DND-41 (cell line): Measurements from ENCODE around the gene NBAS.
"Not testable (repeated sequence)": the region's sequence is repeated elsewhere in the genome, so short reads cannot be mapped to it uniquely, and the experiment has no call there.

Experiments used
- ATAC-seq: fragments of 200-7000 bp; cut with Tn5 transposase; 3 replicates; pipeline ENCODE4 v1.9.1; 2021; ENCODE audit warnings: low read depth; ENCODE audit not compliant: insufficient read depth
- DNase-seq: peaks from one replicate; pipeline ENCODE4 v3.0.0-alpha.2; 2020
- H2AFZ ChIP-seq: 2 replicates; pipeline ENCODE4 v1.6.0; 2012; ENCODE audit warnings: low read depth, low read length
- H3K27ac ChIP-seq: 2 replicates; pipeline ENCODE4 v1.5.1; 2012; ENCODE audit warnings: low read length, inconsistent platforms
- H3K27me3 ChIP-seq: fragments of 200-600 bp; sonication (generic); 2 replicates; pipeline ENCODE4 v1.6.0; 2012; ENCODE audit warnings: low read length, mild to moderate bottlenecking, inconsistent platforms; ENCODE audit not compliant: insufficient read depth, poor library complexity
- H3K36me3 ChIP-seq: 2 replicates; pipeline ENCODE4 v1.5.1; 2012; ENCODE audit warnings: low read length, inconsistent platforms; ENCODE audit not compliant: insufficient read depth
- H3K4me1 ChIP-seq: 2 replicates; pipeline ENCODE4 v1.5.1; 2012; ENCODE audit warnings: mild to moderate bottlenecking, low read length; ENCODE audit not compliant: insufficient read depth
- H3K4me2 ChIP-seq: 2 replicates; pipeline ENCODE4 v1.6.0; 2012; ENCODE audit warnings: mild to moderate bottlenecking, moderate library complexity, low read length, inconsistent platforms; ENCODE audit not compliant: insufficient read depth
- H3K4me3 ChIP-seq, 2 experiments: fragments of 200-600 bp in 1 of 2; shearing (Covaris generic) in 1 of 2; 2 replicates each; pipeline ENCODE4 v1.5.1; 2012 to 2016; ENCODE audit warnings: inconsistent platforms in 2 of 2, low read length in 2 of 2, mild to moderate bottlenecking in 2 of 2, low read depth in 1 of 2, moderate library complexity in 1 of 2
- H3K79me2 ChIP-seq: 2 replicates; pipeline ENCODE4 v1.6.0; 2012; ENCODE audit warnings: low read length, inconsistent platforms; ENCODE audit not compliant: insufficient read depth
- H3K9ac ChIP-seq: 2 replicates; pipeline ENCODE4 v1.6.0; 2012; ENCODE audit warnings: low read depth, mild to moderate bottlenecking, inconsistent platforms, low read length, moderate library complexity
- H3K9me3 ChIP-seq: 2 replicates; pipeline ENCODE4 v1.5.1; 2012; ENCODE audit warnings: low read length, moderate library complexity, mild to moderate bottlenecking, inconsistent platforms; ENCODE audit not compliant: insufficient read depth, severe bottlenecking
- H4K20me1 ChIP-seq: 2 replicates; pipeline ENCODE4 v1.6.0; 2012; ENCODE audit warnings: low read length; ENCODE audit not compliant: insufficient read depth
- EZH2 ChIP-seq: IDR thresholded peaks from 3 replicates; pipeline ENCODE4 v1.6.1; 2012; ENCODE audit warnings: borderline replicate concordance, low read depth, mild to moderate bottlenecking, moderate library complexity, low read length, inconsistent platforms; ENCODE audit not compliant: severe bottlenecking
- TF ChIP-seq, protein P1 (sequence below): IDR thresholded peaks from 2 replicates; pipeline ENCODE4 v1.5.1; 2012; ENCODE audit warnings: borderline replicate concordance, low read length, moderate library complexity, mild to moderate bottlenecking; ENCODE audit not compliant: poor library complexity, severe bottlenecking; ENCODE audit errors: extremely low read depth

NBAS gene

DNA sequence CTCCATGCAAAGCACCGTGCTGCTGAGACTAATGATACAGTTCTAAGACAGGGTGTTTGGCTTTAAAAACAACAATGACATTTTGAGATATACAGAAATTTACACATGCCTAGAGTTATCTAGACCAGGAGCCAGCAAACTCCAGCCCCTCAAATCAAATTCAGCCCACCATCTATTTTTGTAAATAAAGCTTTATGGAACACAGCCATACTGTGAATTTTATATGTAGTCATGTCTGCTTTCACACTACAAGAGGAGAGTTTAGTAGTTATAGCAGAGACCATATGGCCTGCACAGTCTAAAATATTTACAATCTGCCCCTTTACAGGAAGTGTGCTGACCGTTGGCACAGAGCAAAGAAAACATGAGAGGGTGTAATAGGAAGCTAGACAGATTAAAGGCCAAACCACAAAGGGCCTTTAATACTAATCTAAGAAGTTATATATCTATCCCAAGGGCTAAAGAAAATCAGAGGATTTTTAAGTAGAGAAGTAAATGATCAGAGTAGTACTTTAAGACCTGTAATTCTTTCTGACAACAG lies 39.4 kb downstream of the NBAS start:
- Histone ChIP-seq H3K36me3 (peaks cover 11% of the 10 kb centered on the region), H3K27ac (no peak overlapping the region), H3K79me2 (no peaks in the 10 kb centered on the region), H3K4me2 (no peak overlapping the region), H3K9me3 (no peaks in the 10 kb centered on the region), H3K9ac (no peak overlapping the region), H2AFZ (no peak overlapping the region), H3K4me3 (no peak overlapping the region), H3K27me3 (no peaks in the 10 kb centered on the region), H3K4me1 (no peaks in the 10 kb centered on the region), H4K20me1 (no peaks in the 10 kb centered on the region)
- DNase-seq (no peak), ATAC-seq (no peak)
- TF ChIP-seq, protein P1, sequence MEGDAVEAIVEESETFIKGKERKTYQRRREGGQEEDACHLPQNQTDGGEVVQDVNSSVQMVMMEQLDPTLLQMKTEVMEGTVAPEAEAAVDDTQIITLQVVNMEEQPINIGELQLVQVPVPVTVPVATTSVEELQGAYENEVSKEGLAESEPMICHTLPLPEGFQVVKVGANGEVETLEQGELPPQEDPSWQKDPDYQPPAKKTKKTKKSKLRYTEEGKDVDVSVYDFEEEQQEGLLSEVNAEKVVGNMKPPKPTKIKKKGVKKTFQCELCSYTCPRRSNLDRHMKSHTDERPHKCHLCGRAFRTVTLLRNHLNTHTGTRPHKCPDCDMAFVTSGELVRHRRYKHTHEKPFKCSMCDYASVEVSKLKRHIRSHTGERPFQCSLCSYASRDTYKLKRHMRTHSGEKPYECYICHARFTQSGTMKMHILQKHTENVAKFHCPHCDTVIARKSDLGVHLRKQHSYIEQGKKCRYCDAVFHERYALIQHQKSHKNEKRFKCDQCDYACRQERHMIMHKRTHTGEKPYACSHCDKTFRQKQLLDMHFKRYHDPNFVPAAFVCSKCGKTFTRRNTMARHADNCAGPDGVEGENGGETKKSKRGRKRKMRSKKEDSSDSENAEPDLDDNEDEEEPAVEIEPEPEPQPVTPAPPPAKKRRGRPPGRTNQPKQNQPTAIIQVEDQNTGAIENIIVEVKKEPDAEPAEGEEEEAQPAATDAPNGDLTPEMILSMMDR: no peak
- TF ChIP-seq EZH2: no peak

DNA sequence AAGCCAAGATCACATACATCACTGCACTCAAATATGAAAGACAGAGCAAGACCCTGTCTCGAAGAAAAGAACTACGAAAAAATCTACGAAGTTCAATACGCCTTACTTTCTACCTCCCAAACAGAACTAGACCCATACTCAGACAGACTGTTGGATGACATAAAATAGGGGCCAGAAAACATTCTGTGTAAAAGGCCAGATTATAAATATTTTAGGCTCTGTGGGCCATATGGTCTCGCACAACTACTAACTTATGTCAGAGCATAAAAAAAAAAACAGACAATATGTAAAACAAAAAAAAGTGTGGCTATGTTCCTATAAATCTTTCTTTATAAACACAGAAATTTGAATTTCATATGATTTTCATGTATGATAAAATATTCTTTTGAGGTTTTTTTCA lies 40.8 kb downstream of the NBAS start:
- no peak for TF ChIP-seq EZH2
- TF ChIP-seq, protein P1: no peak
- Histone ChIP-seq H3K9me3 (no peaks in the 10 kb centered on the region), H3K4me2 (no peak overlapping the region), H4K20me1 (no peaks in the 10 kb centered on the region), H3K9ac (no peak overlapping the region), H2AFZ (no peak overlapping the region), H3K79me2 (no peaks in the 10 kb centered on the region), H3K27ac (no peak overlapping the region), H3K36me3 (peaks cover 11% of the 10 kb centered on the region), H3K27me3 (no peaks in the 10 kb centered on the region), H3K4me3 (no peak overlapping the region), H3K4me1 (no peaks in the 10 kb centered on the region)
- ATAC-seq: no peak
- no peak for DNase-seq

DNA sequence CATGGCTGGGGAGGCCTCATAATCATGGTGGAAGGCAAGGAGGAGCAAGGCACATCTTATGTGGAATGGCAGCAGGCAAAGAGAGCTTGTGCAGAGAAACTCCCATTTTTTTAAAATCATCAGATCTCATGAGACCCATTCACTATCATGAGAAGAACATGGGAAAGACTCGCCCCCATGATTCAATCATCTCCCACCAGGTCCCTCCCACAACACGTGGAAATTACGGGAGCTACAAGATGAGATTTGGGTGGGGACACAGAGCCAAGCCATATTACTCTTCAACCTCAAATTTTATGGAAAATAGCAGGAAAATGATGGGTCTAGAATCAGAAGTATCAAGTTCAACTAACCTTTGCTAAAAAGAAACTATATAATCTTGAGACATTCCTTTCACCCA lies 42.4 kb downstream of the NBAS start:
- ATAC-seq, H3K9ac ChIP-seq, H3K36me3 ChIP-seq: not testable (repeated sequence)

DNA sequence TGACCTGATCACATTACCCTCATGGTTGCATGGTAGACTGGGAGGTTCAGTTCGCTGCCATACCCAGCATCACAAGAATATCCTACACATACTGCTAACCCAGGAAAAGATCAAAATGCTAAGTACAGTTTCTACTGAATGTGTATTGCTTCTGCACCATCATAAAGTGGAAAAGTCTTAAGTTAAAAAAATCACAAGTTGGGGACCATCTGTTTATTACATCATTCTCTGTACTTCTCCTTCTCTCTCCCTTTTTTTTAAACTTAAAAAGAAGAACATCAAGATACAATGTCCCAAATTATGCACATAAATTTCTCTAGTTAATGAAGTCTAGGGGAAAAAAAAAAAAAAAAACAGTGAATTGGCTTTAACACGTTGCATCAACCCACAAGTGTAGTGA lies 43.3 kb downstream of the NBAS start:
- no peak for ATAC-seq
- no peak overlapping the region for H3K9ac ChIP-seq
- H3K9me3 ChIP-seq: no peaks in the 10 kb centered on the region
- H3K79me2 ChIP-seq: no peaks in the 10 kb centered on the region
- no peak for DNase-seq
- no peak overlapping the region for H3K27ac ChIP-seq
- H2AFZ ChIP-seq: no peak overlapping the region
- no peak overlapping the region for H3K4me2 ChIP-seq
- no peaks in the 10 kb centered on the region for H4K20me1 ChIP-seq
- TF ChIP-seq, protein P1: no peak
- TF ChIP-seq EZH2: no peak
- H3K36me3 ChIP-seq: no peaks in the 10 kb centered on the region
- H3K4me1 ChIP-seq: no peaks in the 10 kb centered on the region
- no peaks in the 10 kb centered on the region for H3K27me3 ChIP-seq
- no peak overlapping the region for H3K4me3 ChIP-seq

More for the DNA sequence above, 42.4 kb downstream of the NBAS start:
- not testable (repeated sequence) for H4K20me1 ChIP-seq, H3K27me3 ChIP-seq, H3K4me3 ChIP-seq, H3K27ac ChIP-seq, H3K9me3 ChIP-seq, H3K79me2 ChIP-seq, H3K4me1 ChIP-seq, H3K4me2 ChIP-seq, DNase-seq, H2AFZ ChIP-seq
